Activated T-helper 1 cell treated with anti-CD3 and anti-CD28 coated beads, Interleukin-2, amount 50 U/mL, for 16 hours (primary cell): ENCODE measurements around the gene NXPH2.
"Not testable (repeated sequence)": the region's sequence is repeated elsewhere in the genome, so short reads cannot be mapped to it uniquely, and the experiment has no call there.

Experiments
- DNase-seq, 2 donors: peaks; one replicate each; pipeline ENCODE4 v3.0.0-alpha.2; 2020; ENCODE audit warnings: low read depth in 1 of 2, low spot score in 1 of 2

The NXPH2 gene

GRCh38 chr2:138760676-138761075 lies 19.5 kb downstream of the NXPH2 start:
- no peak for DNase-seq

GRCh38 chr2:138757384-138757783 lies 22.8 kb downstream of the NXPH2 start:
- no peak for DNase-seq

- no peak for DNase-seq
These were observed 27.8 kb downstream of the NXPH2 start for GRCh38 chr2:138752197-138752956.

- no peak for DNase-seq
These were observed 35.5 kb downstream of the NXPH2 start for GRCh38 chr2:138744713-138745112.

GRCh38 chr2:138742441-138743057 lies 37.6 kb downstream of the NXPH2 start:
- DNase-seq: no peak

- DNase-seq: no peak
These were observed 38.3 kb downstream of the NXPH2 start for GRCh38 chr2:138741851-138742250.

GRCh38 chr2:138737009-138737554 lies 43.1 kb downstream of the NXPH2 start:
- DNase-seq: not testable (repeated sequence)

- no peak for DNase-seq
These were observed 47.5 kb downstream of the NXPH2 start for GRCh38 chr2:138732651-138733050.

GRCh38 chr2:138730497-138731030 lies 49.6 kb downstream of the NXPH2 start:
- DNase-seq: no peak

- DNase-seq: no peak
These were observed 52.2 kb downstream of the NXPH2 start for GRCh38 chr2:138727956-138728355.

GRCh38 chr2:138726681-138727080 lies 53.5 kb downstream of the NXPH2 start:
- no peak for DNase-seq

- DNase-seq: no peak
These were observed 55.3 kb downstream of the NXPH2 start for GRCh38 chr2:138724729-138725459.

- no peak for DNase-seq
These were observed 55.9 kb downstream of the NXPH2 start for GRCh38 chr2:138724327-138724726.

- DNase-seq: no peak
These were observed 56.8 kb downstream of the NXPH2 start for GRCh38 chr2:138723196-138723987.

GRCh38 chr2:138722316-138722715 lies 57.9 kb downstream of the NXPH2 start:
- DNase-seq: no peak

- DNase-seq: no peak
These were observed 60.0 kb downstream of the NXPH2 start for GRCh38 chr2:138720035-138720838.

GRCh38 chr2:138718405-138718804 lies 61.8 kb downstream of the NXPH2 start:
- DNase-seq: no peak

- DNase-seq: no peak
These were observed 64.0 kb downstream of the NXPH2 start for GRCh38 chr2:138716183-138716582.

GRCh38 chr2:138713504-138713903 lies 66.7 kb downstream of the NXPH2 start:
- DNase-seq: no peak

- DNase-seq: no peak
These were observed 67.1 kb downstream of the NXPH2 start for GRCh38 chr2:138713069-138713496.
